Subcutaneous adipose tissue (tissue), 4 donors: ENCODE results near the gene PCDHGA10. TPM values are rescaled to one million over a fixed set of nuclear protein-coding genes. Genes with fewer than 3 reads are reported as not detected.

Experiments used
- total RNA-seq, 4 donors: library from RNA; depleted of rRNA; stranded (reverse); fragments of >200 nt; gene quantifications; one replicate each; pipeline ENCODE4 v1.1.0, GENCODE V29; 2016
- TF ChIP-seq, protein P1 (sequence below): fragments of 450-650 bp; IDR thresholded peaks from one replicate; pipeline ENCODE4 v1.5.1; 2016; ENCODE audit warnings: low read depth, mild to moderate bottlenecking, control low read depth, antibody characterized with exemption, moderate library complexity

Gene PCDHGA10
- total RNA-seq, 4 donors from 2014 or later, result 4.4 to 6.0 (median 4.6) TPM

- TF ChIP-seq, protein P1, sequence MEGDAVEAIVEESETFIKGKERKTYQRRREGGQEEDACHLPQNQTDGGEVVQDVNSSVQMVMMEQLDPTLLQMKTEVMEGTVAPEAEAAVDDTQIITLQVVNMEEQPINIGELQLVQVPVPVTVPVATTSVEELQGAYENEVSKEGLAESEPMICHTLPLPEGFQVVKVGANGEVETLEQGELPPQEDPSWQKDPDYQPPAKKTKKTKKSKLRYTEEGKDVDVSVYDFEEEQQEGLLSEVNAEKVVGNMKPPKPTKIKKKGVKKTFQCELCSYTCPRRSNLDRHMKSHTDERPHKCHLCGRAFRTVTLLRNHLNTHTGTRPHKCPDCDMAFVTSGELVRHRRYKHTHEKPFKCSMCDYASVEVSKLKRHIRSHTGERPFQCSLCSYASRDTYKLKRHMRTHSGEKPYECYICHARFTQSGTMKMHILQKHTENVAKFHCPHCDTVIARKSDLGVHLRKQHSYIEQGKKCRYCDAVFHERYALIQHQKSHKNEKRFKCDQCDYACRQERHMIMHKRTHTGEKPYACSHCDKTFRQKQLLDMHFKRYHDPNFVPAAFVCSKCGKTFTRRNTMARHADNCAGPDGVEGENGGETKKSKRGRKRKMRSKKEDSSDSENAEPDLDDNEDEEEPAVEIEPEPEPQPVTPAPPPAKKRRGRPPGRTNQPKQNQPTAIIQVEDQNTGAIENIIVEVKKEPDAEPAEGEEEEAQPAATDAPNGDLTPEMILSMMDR, result no peak
Observed at GRCh38 chr5:141427783-141428426, 15.1 kb downstream of the PCDHGA10 start.

- TF ChIP-seq, protein P1, result no peak
Observed at GRCh38 chr5:141430332-141431113, 17.7 kb downstream of the PCDHGA10 start, which contains the start of gene PCDHGA12. PCDHGA12 (plus strand) TSS chr5:141430507; CDS start chr5:141430760, 253 bp downstream.

- TF ChIP-seq, protein P1, result no peak
Observed at GRCh38 chr5:141431286-141431685, 18.5 kb downstream of the PCDHGA10 start.

- TF ChIP-seq, protein P1, result no peak
Observed at GRCh38 chr5:141434006-141434405, 21.2 kb downstream of the PCDHGA10 start.

- TF ChIP-seq, protein P1, result no peak
Observed at GRCh38 chr5:141437221-141437620, 24.4 kb downstream of the PCDHGA10 start.

DNA sequence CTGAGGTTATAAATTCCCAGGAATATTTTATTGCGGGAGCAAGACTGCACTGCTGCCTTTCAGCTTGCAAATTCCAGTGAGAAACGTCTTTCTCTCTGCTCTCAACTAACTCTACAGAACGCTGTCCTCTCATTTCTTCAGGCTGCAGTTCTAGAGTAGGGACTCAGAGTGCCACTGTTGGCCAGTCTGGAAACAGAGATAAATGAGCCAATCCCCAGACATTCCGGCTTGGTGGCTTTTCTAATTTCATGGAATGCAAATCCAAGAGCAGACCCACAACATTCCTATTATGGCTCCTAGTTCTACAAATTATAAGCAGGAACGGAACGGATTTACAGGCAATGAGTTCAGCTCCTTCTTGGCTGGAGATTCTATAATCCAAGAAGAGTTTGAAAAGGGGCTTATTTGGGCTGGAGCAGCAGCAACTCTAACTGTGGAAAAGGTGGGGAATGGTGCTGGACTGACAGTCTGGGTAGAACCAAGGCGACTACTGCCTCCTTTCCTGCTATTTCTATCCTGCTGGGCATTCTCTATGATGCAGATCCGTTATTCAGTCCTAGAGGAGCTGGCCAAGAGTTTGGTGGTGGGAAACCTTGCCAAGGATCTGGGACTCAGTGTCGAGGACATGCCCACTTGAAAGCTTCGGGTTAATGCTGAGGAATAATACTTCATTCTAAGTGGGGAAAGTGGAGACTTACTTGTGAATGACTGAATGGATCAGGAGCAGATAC, 26.8 kb downstream of the PCDHGA10 start:
- TF ChIP-seq, protein P1, result no peak

DNA sequence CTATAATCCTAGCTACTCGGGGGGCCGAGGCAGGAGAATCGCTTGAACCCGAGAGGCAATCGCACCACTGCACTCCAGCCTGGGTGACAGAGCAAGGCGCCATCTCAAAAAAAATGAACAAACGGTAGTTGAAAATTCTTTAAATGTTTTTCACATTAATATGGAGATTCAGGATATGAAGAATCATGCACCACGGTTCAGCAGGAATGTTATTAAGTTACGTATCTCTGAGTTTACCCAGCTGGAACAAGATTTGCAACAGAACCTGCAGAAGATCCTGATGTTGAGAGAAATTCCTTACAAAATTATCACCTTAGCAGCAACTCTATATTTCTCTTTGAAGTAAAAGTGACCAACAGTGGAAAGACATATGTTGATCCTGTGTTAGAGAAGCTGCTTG, 27.6 kb downstream of the PCDHGA10 start:
- TF ChIP-seq, protein P1, result no peak
